ENCODE data around the gene ATXN1.

The ATXN1 gene

GRCh38 chr6:16551466-16551865, 209.8 kb downstream of the ATXN1 start:
- Histone ChIP-seq H3K79me2 (ENCODE audit: control insufficient read depth, low read length) (no peaks in the 10 kb centered on the region), H3K4me2 (ENCODE audit: low read length) (no peak overlapping the region), H3K4me1 (ENCODE audit: control insufficient read depth, low read length) (no peaks in the 10 kb centered on the region), H3K9me3 (ENCODE audit: control insufficient read depth, insufficient read depth, low read length) (no peaks in the 10 kb centered on the region), H4K20me1 (ENCODE audit: control insufficient read depth, insufficient read depth, low read depth, low read length) (no peaks in the 10 kb centered on the region), H3K9me2 (replicated peaks; ENCODE audit: control insufficient read depth, low read length) (no peaks in the 10 kb centered on the region), H3K4me3 (ENCODE audit: low read length) (no peak overlapping the region), H3K27me3 (ENCODE audit: control insufficient read depth, low read length) (no peaks in the 10 kb centered on the region), H3F3A (ENCODE audit: control insufficient read depth, insufficient read depth) (no peaks in the 10 kb centered on the region), H3K27ac (ENCODE audit: low read depth, low read length) (no peak overlapping the region), H3K36me3 (ENCODE audit: control insufficient read depth, low read length) (no peaks in the 10 kb centered on the region)
- TF ChIP-seq EZH2phosphoT487 (IDR thresholded peaks at IDR 0.05; ENCODE audit: borderline replicate concordance, low read length) (no peak), CTCF (IDR thresholded peaks at IDR 0.05; ENCODE audit: low read depth, low read length, poor library complexity, severe bottlenecking) (no peak)

DNA sequence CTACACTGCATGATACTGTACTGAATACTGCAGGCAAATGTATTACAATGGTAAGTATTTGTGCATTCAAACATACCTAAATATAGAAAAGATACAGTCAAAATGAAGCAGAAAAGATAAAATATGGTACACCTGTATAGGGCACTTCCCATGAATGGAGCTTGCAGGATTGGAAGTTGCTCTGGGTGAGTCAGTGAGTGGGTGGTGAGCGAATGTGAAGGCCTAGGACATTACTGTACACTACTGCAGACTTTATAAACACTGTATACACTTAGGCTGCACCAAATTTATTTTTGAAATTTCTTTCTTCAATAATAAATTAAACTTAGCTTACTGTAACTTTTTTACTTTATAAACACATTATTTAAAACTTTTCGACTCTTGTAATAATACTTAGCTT, 213.1 kb downstream of the ATXN1 start:
- H3K4me3 ChIP-seq (ENCODE audit: low read length) = no peak overlapping the region
- no peaks in the 10 kb centered on the region for H3K36me3 ChIP-seq (ENCODE audit: control insufficient read depth, low read length)

DNA sequence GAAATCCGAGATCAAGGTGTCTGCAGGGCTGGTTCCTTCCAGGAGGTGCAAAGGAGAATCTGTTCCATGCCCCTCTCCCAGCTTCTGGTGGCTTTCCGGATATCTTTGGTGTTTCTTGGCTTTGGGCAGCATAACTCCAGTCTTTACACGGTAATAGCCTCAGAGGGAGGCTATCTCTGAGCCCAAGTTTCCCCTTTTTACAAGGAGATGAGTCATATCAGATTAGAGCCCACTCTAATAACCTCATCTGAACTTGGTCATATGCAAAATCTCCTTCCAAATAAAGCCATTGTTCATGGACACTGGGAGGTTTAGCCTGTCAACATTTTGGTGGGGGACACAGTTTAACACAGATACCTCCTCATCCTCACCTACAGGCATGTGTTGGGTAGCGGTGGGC, 213.7 kb downstream of the ATXN1 start:
- Histone ChIP-seq H3K4me3 (ENCODE audit: low read length) (no peak overlapping the region), H3K4me1 (ENCODE audit: control insufficient read depth, low read length) (no peaks in the 10 kb centered on the region), H3K27me3 (ENCODE audit: control insufficient read depth, low read length) (no peaks in the 10 kb centered on the region), H3K9me2 (replicated peaks; ENCODE audit: control insufficient read depth, low read length) (no peaks in the 10 kb centered on the region), H3K79me2 (ENCODE audit: control insufficient read depth, low read length) (no peaks in the 10 kb centered on the region), H3K9me3 (ENCODE audit: control insufficient read depth, insufficient read depth, low read length) (no peaks in the 10 kb centered on the region), H3K36me3 (ENCODE audit: control insufficient read depth, low read length) (no peaks in the 10 kb centered on the region), H4K20me1 (ENCODE audit: control insufficient read depth, insufficient read depth, low read depth, low read length) (no peaks in the 10 kb centered on the region), H3K27ac (ENCODE audit: low read depth, low read length) (no peak overlapping the region), H3F3A (ENCODE audit: control insufficient read depth, insufficient read depth) (no peaks in the 10 kb centered on the region), H3K4me2 (ENCODE audit: low read length) (no peak overlapping the region)
- TF ChIP-seq CTCF (IDR thresholded peaks at IDR 0.05; ENCODE audit: low read depth, low read length, poor library complexity, severe bottlenecking) = no peak
- no peak for TF ChIP-seq EZH2phosphoT487 (IDR thresholded peaks at IDR 0.05; ENCODE audit: borderline replicate concordance, low read length)

More for the DNA sequence above, 213.1 kb downstream of the ATXN1 start:
- TF ChIP-seq CTCF (IDR thresholded peaks at IDR 0.05; ENCODE audit: low read depth, low read length, poor library complexity, severe bottlenecking) = no peak
- TF ChIP-seq EZH2phosphoT487 (IDR thresholded peaks at IDR 0.05; ENCODE audit: borderline replicate concordance, low read length) = no peak
- no peaks in the 10 kb centered on the region for H3K9me2 ChIP-seq (replicated peaks; ENCODE audit: control insufficient read depth, low read length)
- H3K27ac ChIP-seq (ENCODE audit: low read depth, low read length) = no peak overlapping the region
- no peak overlapping the region for H3K4me2 ChIP-seq (ENCODE audit: low read length)
- H3K79me2 ChIP-seq (ENCODE audit: control insufficient read depth, low read length) = no peaks in the 10 kb centered on the region
- no peaks in the 10 kb centered on the region for H3K27me3 ChIP-seq (ENCODE audit: control insufficient read depth, low read length)
- no peaks in the 10 kb centered on the region for H3K9me3 ChIP-seq (ENCODE audit: control insufficient read depth, insufficient read depth, low read length)
- H4K20me1 ChIP-seq (ENCODE audit: control insufficient read depth, insufficient read depth, low read depth, low read length) = no peaks in the 10 kb centered on the region
- H3F3A ChIP-seq (ENCODE audit: control insufficient read depth, insufficient read depth) = no peaks in the 10 kb centered on the region
- no peaks in the 10 kb centered on the region for H3K4me1 ChIP-seq (ENCODE audit: control insufficient read depth, low read length)

- Histone ChIP-seq H3K4me2 (ENCODE audit: low read length) (no peak overlapping the region), H4K20me1 (ENCODE audit: control insufficient read depth, insufficient read depth, low read depth, low read length) (no peaks in the 10 kb centered on the region), H3K36me3 (ENCODE audit: control insufficient read depth, low read length) (no peaks in the 10 kb centered on the region), H3K27ac (ENCODE audit: low read depth, low read length) (no peak overlapping the region), H3K9me3 (ENCODE audit: control insufficient read depth, insufficient read depth, low read length) (no peaks in the 10 kb centered on the region), H3K4me3 (ENCODE audit: low read length) (no peak overlapping the region), H3F3A (ENCODE audit: control insufficient read depth, insufficient read depth) (no peaks in the 10 kb centered on the region), H3K9me2 (replicated peaks; ENCODE audit: control insufficient read depth, low read length) (no peaks in the 10 kb centered on the region), H3K4me1 (ENCODE audit: control insufficient read depth, low read length) (no peaks in the 10 kb centered on the region), H3K79me2 (ENCODE audit: control insufficient read depth, low read length) (no peaks in the 10 kb centered on the region), H3K27me3 (ENCODE audit: control insufficient read depth, low read length) (no peaks in the 10 kb centered on the region)
- TF ChIP-seq EZH2phosphoT487 (IDR thresholded peaks at IDR 0.05; ENCODE audit: borderline replicate concordance, low read length) = no peak
Observed at GRCh38 chr6:16546861-16547260, 214.4 kb downstream of the ATXN1 start.
